H1 (cell line): Measurements from ENCODE around the gene MRPL22. TPM values are rescaled to one million over a fixed set of nuclear protein-coding genes. Genes with fewer than 3 reads are reported as not detected.

Experiments used
- CTCF ChIA-PET: fragments of 300-600 bp; sonication (Branson Sonifier 250); formaldehyde crosslinking; loops from one replicate; lab custom pipeline; 2021; ENCODE audit not compliant: partially characterized antibody; lab: Charles Lee
- POLR2A ChIA-PET: fragments of 300-600 bp; sonication (Branson Sonifier 250); formaldehyde crosslinking; loops from one replicate; lab custom pipeline; 2021; ENCODE audit warnings: inconsistent platforms; ENCODE audit not compliant: partially characterized antibody; lab: Charles Lee
- DNase-seq, 2 experiments: peaks; one replicate each; pipeline versions ENCODE4 v3.0.0 to v3.0.0-alpha.2; 2010 to 2022; ENCODE audit warnings: low spot score in 2 of 2, low read depth in 1 of 2, mixed read lengths in 1 of 2
- FAIRE-seq: peaks from 2 replicates; lab custom pipeline; 2011; peaks lifted over from hg19 to GRCh38; lab: Jason Lieb, UNC
- H2AFZ ChIP-seq: 2 replicates; pipeline ENCODE4 v1.8.1; 2012; ENCODE audit warnings: low read length, inconsistent platforms
- H2AK5ac ChIP-seq: 2 replicates; pipeline ENCODE4 v1.6.1; 2013; ENCODE audit warnings: low read depth, low read length
- H2BK120ac ChIP-seq: replicated peaks from 2 replicates; pipeline ENCODE3; 2013; ENCODE audit warnings: low read depth, low read length, inconsistent platforms
- H2BK12ac ChIP-seq: 2 replicates; pipeline ENCODE4 v1.6.1; 2013; ENCODE audit warnings: low read depth, low read length
- H2BK15ac ChIP-seq: 2 replicates; pipeline ENCODE4 v1.6.1; 2013; ENCODE audit warnings: low read length
- H2BK20ac ChIP-seq: 2 replicates; pipeline ENCODE4 v1.6.1; 2013; ENCODE audit warnings: low read length
- H2BK5ac ChIP-seq: 2 replicates; pipeline ENCODE4 v1.6.1; 2013; ENCODE audit warnings: low read depth, low read length
- H3K14ac ChIP-seq: 2 replicates; pipeline ENCODE4 v1.6.1; 2013; ENCODE audit warnings: inconsistent platforms; ENCODE audit not compliant: insufficient read length
- H3K18ac ChIP-seq: 2 replicates; pipeline ENCODE4 v1.6.1; 2013; ENCODE audit warnings: low read length; ENCODE audit errors: extremely low read depth
- H3K23ac ChIP-seq: 2 replicates; pipeline ENCODE4 v1.6.1; 2013; ENCODE audit warnings: inconsistent platforms; ENCODE audit not compliant: insufficient read length
- H3K23me2 ChIP-seq: 2 replicates; pipeline ENCODE4 v1.6.1; 2013; ENCODE audit warnings: low read depth, low read length
- H3K27ac ChIP-seq: 2 replicates; pipeline ENCODE4 v1.6.1; 2011; ENCODE audit warnings: low read depth, low read length, inconsistent platforms
- H3K27me3 ChIP-seq, 4 experiments: replicated peaks in 1 of 4; 1 replicate in 1 of 4; 2 replicates in 3 of 4; pipeline versions ENCODE4 v1.6.1 to v1.8.1; 2011 to 2013; ENCODE audit warnings: low read length in 3 of 4, mild to moderate bottlenecking in 3 of 4, inconsistent platforms in 2 of 4, mixed read lengths in 2 of 4, moderate library complexity in 1 of 4; ENCODE audit not compliant: control insufficient read depth in 3 of 4, insufficient read depth in 3 of 4; ENCODE audit errors: extremely low read depth in 1 of 4
- H3K36me3 ChIP-seq, 4 experiments: 2 replicates each; pipeline versions ENCODE4 v1.6.1 to v1.8.1; 2011 to 2013; ENCODE audit warnings: mild to moderate bottlenecking in 4 of 4, low read length in 3 of 4, moderate library complexity in 2 of 4, control low read depth in 1 of 4, inconsistent platforms in 1 of 4; ENCODE audit not compliant: insufficient read depth in 4 of 4, control insufficient read depth in 2 of 4
- H3K4ac ChIP-seq: replicated peaks from 2 replicates; pipeline ENCODE3; 2013; ENCODE audit warnings: low read length, low read depth, mixed read lengths, inconsistent platforms; ENCODE audit not compliant: insufficient read length
- H3K4me1 ChIP-seq, 4 experiments: replicated peaks in 1 of 4; 1 replicate in 1 of 4; 2 replicates in 3 of 4; pipeline versions ENCODE4 v1.6.1 to v1.8.1; 2011 to 2013; ENCODE audit warnings: low read length in 3 of 4, inconsistent platforms in 2 of 4, mixed read lengths in 1 of 4; ENCODE audit not compliant: insufficient read depth in 4 of 4, control insufficient read depth in 3 of 4
- H3K4me2 ChIP-seq, 2 experiments: 2 replicates each; pipeline versions ENCODE4 v1.6.1 to v1.8.1; 2011 to 2013; ENCODE audit warnings: low read depth in 2 of 2, low read length in 2 of 2, control low read depth in 1 of 2, inconsistent platforms in 1 of 2, mild to moderate bottlenecking in 1 of 2; ENCODE audit not compliant: insufficient read depth in 1 of 2
- H3K4me3 ChIP-seq, 4 experiments: fragments of 200-600, 300-600 bp in 1 of 4; sonication (generic), shearing (Covaris generic), sonication (Bioruptor Twin) in 1 of 4; 2 replicates each; pipeline versions ENCODE4 v1.5.1 to v1.8.1; 2011 to 2016; ENCODE audit warnings: low read length in 4 of 4, low read depth in 3 of 4, control low read depth in 2 of 4, inconsistent platforms in 2 of 4, mild to moderate bottlenecking in 2 of 4, mixed read lengths in 1 of 4, moderate library complexity in 1 of 4; ENCODE audit not compliant: insufficient read depth in 2 of 4; ENCODE audit errors: extremely low read depth in 1 of 4
- H3K56ac ChIP-seq: replicated peaks from 2 replicates; pipeline ENCODE3; 2013; ENCODE audit warnings: low read depth, mild to moderate bottlenecking, mixed read lengths, low read length, inconsistent platforms; ENCODE audit not compliant: insufficient read length
- H3K79me1 ChIP-seq: 2 replicates; pipeline ENCODE4 v1.6.1; 2013; ENCODE audit warnings: low read depth, low read length, control low read depth
- H3K79me2 ChIP-seq, 2 experiments: 2 replicates each; pipeline versions ENCODE4 v1.6.1 to v1.8.1; 2012 to 2013; ENCODE audit warnings: low read length in 2 of 2, mild to moderate bottlenecking in 2 of 2, inconsistent platforms in 1 of 2; ENCODE audit not compliant: insufficient read depth in 2 of 2, control insufficient read depth in 1 of 2
- H3K9ac ChIP-seq, 4 experiments: replicated peaks in 1 of 4; 1 replicate in 1 of 4; 2 replicates in 3 of 4; pipeline versions ENCODE4 v1.6.1 to v1.8.1; 2011 to 2013; ENCODE audit warnings: low read depth in 3 of 4, low read length in 3 of 4, control low read depth in 2 of 4, mild to moderate bottlenecking in 2 of 4, moderate library complexity in 2 of 4, inconsistent platforms in 1 of 4; ENCODE audit errors: extremely low read depth in 1 of 4
- H3K9me3 ChIP-seq, 2 experiments: 2 replicates each; pipeline versions ENCODE4 v1.6.1 to v1.8.1; 2012 to 2013; ENCODE audit warnings: mild to moderate bottlenecking in 2 of 2, moderate library complexity in 2 of 2, control low read depth in 1 of 2, inconsistent platforms in 1 of 2, low read depth in 1 of 2, low read length in 1 of 2, mixed read lengths in 1 of 2; ENCODE audit not compliant: insufficient read depth in 2 of 2
- H4K20me1 ChIP-seq, 2 experiments: replicated peaks in 1 of 2; 2 replicates each; pipeline versions ENCODE3 to v1.8.1; 2011 to 2013; ENCODE audit warnings: inconsistent platforms in 2 of 2, low read length in 2 of 2, mild to moderate bottlenecking in 1 of 2; ENCODE audit not compliant: insufficient read depth in 2 of 2, control insufficient read depth in 1 of 2
- H4K5ac ChIP-seq: 2 replicates; pipeline ENCODE4 v1.6.1; 2013; ENCODE audit warnings: low read length, low read depth, mixed read lengths, inconsistent platforms; ENCODE audit not compliant: insufficient read length
- H4K8ac ChIP-seq: 2 replicates; pipeline ENCODE4 v1.8.0; 2013; ENCODE audit warnings: mild to moderate bottlenecking, moderate library complexity, low read length, inconsistent platforms; ENCODE audit not compliant: insufficient read depth; ENCODE audit errors: extremely low read depth
- H4K91ac ChIP-seq: replicated peaks from 2 replicates; pipeline ENCODE3; 2013; ENCODE audit warnings: low read length, mixed read lengths, inconsistent platforms; ENCODE audit not compliant: insufficient read length
- BCL11A ChIP-seq, 2 experiments: IDR thresholded peaks; one replicate each; pipeline ENCODE4 v1.6.1; 2011; ENCODE audit warnings: low read depth in 2 of 2, low read length in 2 of 2, mild to moderate bottlenecking in 2 of 2
- FOSL1 ChIP-seq: IDR thresholded peaks from 2 replicates; pipeline ENCODE4 v1.6.1; 2011; ENCODE audit warnings: mild to moderate bottlenecking, low read depth, low read length, moderate library complexity; ENCODE audit not compliant: insufficient read depth
- HDAC6 ChIP-seq: IDR thresholded peaks from one replicate; pipeline ENCODE4 v1.7.1; 2012; ENCODE audit warnings: low read depth, mild to moderate bottlenecking, inconsistent platforms, low read length, moderate library complexity
- JUN ChIP-seq: IDR thresholded peaks from 2 replicates; pipeline ENCODE4 v1.6.1; 2011; ENCODE audit warnings: low read depth, mild to moderate bottlenecking, improper control_type of control experiment, low read length
- KDM5A ChIP-seq: fragments of 200-600 bp; IDR thresholded peaks from 2 replicates; pipeline ENCODE4 v1.7.1; 2012; ENCODE audit warnings: mild to moderate bottlenecking, low read length, inconsistent platforms, mixed read lengths
- TAF7 ChIP-seq: optimal IDR thresholded peaks from 2 replicates; pipeline ENCODE3; 2011; ENCODE audit warnings: low read depth, mild to moderate bottlenecking, inconsistent platforms, low read length, moderate library complexity, borderline replicate concordance
- TBP ChIP-seq: IDR thresholded peaks from 2 replicates; pipeline ENCODE4 v1.6.1; 2011; ENCODE audit warnings: low read depth, low read length, improper control_type of control experiment
- WGBS, 2 experiments: shearing (Covaris generic) in 1 of 2; methylation state at CpG; one replicate each; pipeline versions ENCODE4 v1.1.6 to v1.1.7; 2013 to 2015; ENCODE audit warnings: low lambda C conversion rate in 2 of 2, mixed read lengths in 2 of 2, inconsistent platforms in 1 of 2, low coverage in 1 of 2, missing lambda C conversion rate in 1 of 2; ENCODE audit not compliant: insufficient replicate concordance in 2 of 2, insufficient coverage in 1 of 2, insufficient read length in 1 of 2; ENCODE audit errors: extremely low coverage in 1 of 2, missing lambda C conversion rate in 1 of 2; 5-methylcytosine and 5-hydroxymethylcytosine counted together
- polyA plus RNA-seq, 7 experiments: library from polyadenylated mRNA; depleted of rRNA in 3 of 7; stranded (reverse) in 5 of 7; unstranded in 2 of 7; fragments of >200 nt in 5 of 7; fragments of 200-250 nt in 2 of 7; gene quantifications; 1 replicate in 5 of 7; 2 replicates in 1 of 7; 4 replicates in 1 of 7; pipeline versions ENCODE4 v1.2.1 to v1.2.3, GENCODE V29; 2011 to 2013; ENCODE audit warnings: missing spikeins in 2 of 7, mixed read lengths in 2 of 7
- total RNA-seq: library from RNA; stranded (reverse); fragmentation: NEBNext Ultra II Directional; extraction: Animal tissue kit (Norgen Biotek cat#: 25700); gene quantifications from 2 replicates; pipeline ENCODE4 v1.2.1, GENCODE V29; 2021

The MRPL22 gene
- total and polyA plus RNA-seq, 2 of the 8 experiments (the other 6 are each of a cell fraction or from before 2014, with no cell fraction given), result 46.8 to 65.6 TPM

- H2AFZ ChIP-seq, result no peak overlapping the region
- H2BK120ac ChIP-seq, result no peak overlapping the region
- no peak overlapping the region for H3K14ac ChIP-seq
- H3K4ac ChIP-seq, result no peak overlapping the region
- H3K18ac ChIP-seq, result no peak overlapping the region
- H3K4me3 ChIP-seq, result no peak overlapping the region
- no peaks in the 10 kb centered on the region for H3K9me3 ChIP-seq
- DNase-seq (no peak), FAIRE-seq (no peak)
- H4K20me1 ChIP-seq, result no peaks in the 10 kb centered on the region
- POLR2A ChIA-PET, result no interaction called here
- no peaks in the 10 kb centered on the region for H3K79me2 ChIP-seq
- H3K79me1 ChIP-seq, result no peaks in the 10 kb centered on the region
- TF ChIP-seq BCL11A (IDR thresholded peaks at IDR 0.05; ENCODE audit: low read depth in 2 of 2, low read length in 2 of 2) (no peak), KDM5A (no peak), TBP (no peak), TAF7 (no peak), JUN (no peak), HDAC6 (no peak), FOSL1 (no peak)
- H2BK5ac ChIP-seq, result no peak overlapping the region
- H3K27me3 ChIP-seq, result no peaks in the 10 kb centered on the region
- no peak overlapping the region for H2BK20ac ChIP-seq
- no peaks in the 10 kb centered on the region for H3K23me2 ChIP-seq
- H4K8ac ChIP-seq, result no peak overlapping the region
- no peak overlapping the region for H4K91ac ChIP-seq
- 79% methylated on average over 1 of the region's 2 CpGs; no CpG with 5 or more reads in 1 of the 2 experiments for WGBS, 2 experiments
- H2BK15ac ChIP-seq, result no peak overlapping the region
- H3K4me1 ChIP-seq, result no peaks in the 10 kb centered on the region; a peak in 1 of 7 replicates
- no peak overlapping the region for H2AK5ac ChIP-seq
- no peak overlapping the region for H3K27ac ChIP-seq
- no peak overlapping the region for H3K56ac ChIP-seq
- H3K9ac ChIP-seq, result no peak overlapping the region
- no peak overlapping the region for H3K4me2 ChIP-seq
- no peak overlapping the region for H3K23ac ChIP-seq
- H4K5ac ChIP-seq, result no peak overlapping the region
- H3K36me3 ChIP-seq, result no peaks in the 10 kb centered on the region
- no peak overlapping the region for H2BK12ac ChIP-seq
- CTCF ChIA-PET, result interaction anchor here (1.0 to 25.5 kb wide), 4 partner anchors 12 to 34 kb away, joined by 3 to 471 read pairs (median 54); no protein-coding TSS in a partner anchor
Observed at GRCh38 chr5:154993461-154993860, 52.6 kb downstream of the MRPL22 start.
